ENCODE measurements around the gene CALHM4.

DNA sequence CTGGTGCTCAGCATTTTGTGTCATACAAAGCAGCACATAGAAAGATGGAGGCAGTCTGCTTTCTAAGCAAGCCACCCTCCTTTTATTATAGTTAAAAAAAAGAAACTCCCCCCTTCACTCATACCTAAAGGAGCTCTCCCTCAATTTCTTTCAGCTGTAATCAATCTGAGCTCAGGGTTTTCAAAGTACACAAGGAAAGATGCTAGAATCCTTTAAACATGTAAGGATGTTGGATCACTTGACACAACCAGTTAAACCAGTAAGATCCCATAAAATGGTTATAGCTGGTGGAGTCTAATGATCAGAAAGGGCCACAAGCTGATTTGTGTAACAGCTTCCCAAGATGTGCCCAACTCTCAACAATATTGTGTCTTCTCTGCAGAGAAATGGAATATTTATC lies at the start of gene CALHM4:
- TF ChIP-seq, protein P1, sequence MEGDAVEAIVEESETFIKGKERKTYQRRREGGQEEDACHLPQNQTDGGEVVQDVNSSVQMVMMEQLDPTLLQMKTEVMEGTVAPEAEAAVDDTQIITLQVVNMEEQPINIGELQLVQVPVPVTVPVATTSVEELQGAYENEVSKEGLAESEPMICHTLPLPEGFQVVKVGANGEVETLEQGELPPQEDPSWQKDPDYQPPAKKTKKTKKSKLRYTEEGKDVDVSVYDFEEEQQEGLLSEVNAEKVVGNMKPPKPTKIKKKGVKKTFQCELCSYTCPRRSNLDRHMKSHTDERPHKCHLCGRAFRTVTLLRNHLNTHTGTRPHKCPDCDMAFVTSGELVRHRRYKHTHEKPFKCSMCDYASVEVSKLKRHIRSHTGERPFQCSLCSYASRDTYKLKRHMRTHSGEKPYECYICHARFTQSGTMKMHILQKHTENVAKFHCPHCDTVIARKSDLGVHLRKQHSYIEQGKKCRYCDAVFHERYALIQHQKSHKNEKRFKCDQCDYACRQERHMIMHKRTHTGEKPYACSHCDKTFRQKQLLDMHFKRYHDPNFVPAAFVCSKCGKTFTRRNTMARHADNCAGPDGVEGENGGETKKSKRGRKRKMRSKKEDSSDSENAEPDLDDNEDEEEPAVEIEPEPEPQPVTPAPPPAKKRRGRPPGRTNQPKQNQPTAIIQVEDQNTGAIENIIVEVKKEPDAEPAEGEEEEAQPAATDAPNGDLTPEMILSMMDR (IDR thresholded peaks at IDR 0.05; ENCODE audit: insufficient read depth, low read length), result no peak
- TF ChIP-seq GABPA (IDR thresholded peaks at IDR 0.05; ENCODE audit: low read depth) (no peak), SPI1 (IDR thresholded peaks at IDR 0.05; ENCODE audit: borderline replicate concordance, low read depth) (no peak)
